Keratinocyte (primary cell): ENCODE data around the gene SUPT6H.

Source experiments
- EZH2 ChIP-seq: IDR thresholded peaks from one replicate; pipeline ENCODE4 v1.6.1; 2012; ENCODE audit warnings: inconsistent platforms, mild to moderate bottlenecking, low read length, moderate library complexity
- TF ChIP-seq, protein P1 (sequence below), 3 experiments: IDR thresholded peaks in 1 of 3; conservative IDR thresholded peaks in 1 of 3; optimal IDR thresholded peaks in 1 of 3; 2 replicates in 2 of 3; 3 replicates in 1 of 3; pipeline versions ENCODE3 to v1.5.1; 2011; ENCODE audit warnings: low read length in 3 of 3, mild to moderate bottlenecking in 3 of 3, moderate library complexity in 2 of 3, control low read depth in 1 of 3, inconsistent platforms in 1 of 3; ENCODE audit not compliant: insufficient read depth in 2 of 3; ENCODE audit errors: extremely low read depth in 1 of 3

DNA sequence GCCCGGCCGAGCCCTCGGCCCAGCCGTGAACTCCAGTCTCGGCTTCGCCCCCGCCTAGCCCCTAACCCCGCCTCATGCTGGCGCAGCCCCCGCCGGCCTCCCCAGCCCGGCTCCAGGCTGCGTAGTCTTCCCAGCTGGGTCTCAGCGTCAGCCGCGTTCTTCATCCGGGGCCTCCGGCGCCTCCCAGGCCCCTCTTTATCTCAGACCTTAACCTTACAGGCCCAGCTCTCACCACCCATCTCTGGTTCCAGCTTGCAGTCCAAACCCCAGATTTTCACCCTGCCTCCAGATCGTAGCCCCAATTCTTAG, 49.7 kb downstream of the SUPT6H start, which contains the start of gene PROCA1:
- TF ChIP-seq, protein P1, sequence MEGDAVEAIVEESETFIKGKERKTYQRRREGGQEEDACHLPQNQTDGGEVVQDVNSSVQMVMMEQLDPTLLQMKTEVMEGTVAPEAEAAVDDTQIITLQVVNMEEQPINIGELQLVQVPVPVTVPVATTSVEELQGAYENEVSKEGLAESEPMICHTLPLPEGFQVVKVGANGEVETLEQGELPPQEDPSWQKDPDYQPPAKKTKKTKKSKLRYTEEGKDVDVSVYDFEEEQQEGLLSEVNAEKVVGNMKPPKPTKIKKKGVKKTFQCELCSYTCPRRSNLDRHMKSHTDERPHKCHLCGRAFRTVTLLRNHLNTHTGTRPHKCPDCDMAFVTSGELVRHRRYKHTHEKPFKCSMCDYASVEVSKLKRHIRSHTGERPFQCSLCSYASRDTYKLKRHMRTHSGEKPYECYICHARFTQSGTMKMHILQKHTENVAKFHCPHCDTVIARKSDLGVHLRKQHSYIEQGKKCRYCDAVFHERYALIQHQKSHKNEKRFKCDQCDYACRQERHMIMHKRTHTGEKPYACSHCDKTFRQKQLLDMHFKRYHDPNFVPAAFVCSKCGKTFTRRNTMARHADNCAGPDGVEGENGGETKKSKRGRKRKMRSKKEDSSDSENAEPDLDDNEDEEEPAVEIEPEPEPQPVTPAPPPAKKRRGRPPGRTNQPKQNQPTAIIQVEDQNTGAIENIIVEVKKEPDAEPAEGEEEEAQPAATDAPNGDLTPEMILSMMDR (optimal IDR thresholded peaks at IDR 0.05 in 1 of 3, IDR thresholded peaks at IDR 0.05 in 1 of 3, conservative IDR thresholded peaks at IDR 0.05 in 1 of 3; ENCODE audit: extremely low read depth in 1 of 3, insufficient read depth in 2 of 3, low read length in 3 of 3), result no peak
- no peak for TF ChIP-seq EZH2
